Spinal cord (tissue), 10 donors: Measurements from ENCODE around the gene NUP93. TPM values are rescaled to one million over a fixed set of nuclear protein-coding genes. Genes with fewer than 3 reads are reported as not detected.
"Not testable (repeated sequence)": the region's sequence is repeated elsewhere in the genome, so short reads cannot be mapped to it uniquely, and the experiment has no call there.

Experiments
- DNase-seq, 6 donors: peaks; one replicate each; pipeline versions ENCODE4 v3.0.0 to v3.0.0-alpha.2; 2013 to 2015; ENCODE audit warnings: low spot score in 6 of 6, low read depth in 4 of 6
- H3K27ac ChIP-seq: one replicate; pipeline ENCODE4 v1.5.1; 2013; ENCODE audit warnings: low read depth, low read length, control low read depth
- H3K27me3 ChIP-seq: one replicate; pipeline ENCODE4 v1.6.1; 2013; ENCODE audit warnings: low read length; ENCODE audit not compliant: control insufficient read depth, insufficient read depth
- H3K36me3 ChIP-seq: one replicate; pipeline ENCODE4 v1.6.1; 2013; ENCODE audit warnings: low read length; ENCODE audit not compliant: control insufficient read depth, insufficient read depth
- H3K4me1 ChIP-seq: one replicate; pipeline ENCODE4 v1.6.1; 2013; ENCODE audit warnings: low read length; ENCODE audit not compliant: control insufficient read depth, insufficient read depth
- H3K4me3 ChIP-seq: one replicate; pipeline ENCODE4 v1.5.1; 2013; ENCODE audit warnings: low read depth, low read length, control low read depth
- H3K9me3 ChIP-seq: one replicate; pipeline ENCODE4 v1.6.1; 2013; ENCODE audit warnings: low read length; ENCODE audit not compliant: control insufficient read depth, insufficient read depth
- WGBS: methylation state at CpG from one replicate; pipeline ENCODE4 v1.1.5; 2013; ENCODE audit warnings: missing lambda C conversion rate; ENCODE audit not compliant: insufficient coverage; 5-methylcytosine and 5-hydroxymethylcytosine counted together
- polyA plus RNA-seq, 2 donors: library from polyadenylated mRNA; unstranded; fragments of 120-200 nt; gene quantifications; one replicate each; pipeline ENCODE4 v1.2.1, GENCODE V29; 2013; ENCODE audit not compliant: insufficient read length in 2 of 2
- total RNA-seq, 2 donors: library from RNA; depleted of rRNA in 1 of 2; stranded (reverse); fragments of 120-200 nt in 1 of 2; fragments of >200 nt in 1 of 2; gene quantifications; one replicate each; pipeline versions ENCODE4 v1.2.3 to v1.2.4, GENCODE V29; 2013 to 2014
- donor health status: healthy.

The NUP93 gene
- total and polyA plus RNA-seq, 4 donors: 103 to 128 (median 121) TPM

- DNase-seq: no peak
- Histone ChIP-seq H3K4me1 (peaks cover 3% of the 10 kb centered on the region), H3K9me3 (no peaks in the 10 kb centered on the region), H3K27ac (no peak overlapping the region), H3K27me3 (no peaks in the 10 kb centered on the region), H3K4me3 (no peak overlapping the region), H3K36me3 (no peaks in the 10 kb centered on the region)
- WGBS: 66% methylated on average over 8 of the region's 13 CpGs
Measured at GRCh38 chr16:56708525-56709442, 21.1 kb upstream of the NUP93 start.

- 74% methylated on average over 3 of the region's 4 CpGs for WGBS
- H3K9me3 ChIP-seq: no peaks in the 10 kb centered on the region
- no peak for DNase-seq
Measured at GRCh38 chr16:56709443-56710040, 20.4 kb upstream of the NUP93 start.

GRCh38 chr16:56710181-56710737, 19.7 kb upstream of the NUP93 start:
- no peak overlapping the region for H3K4me3 ChIP-seq
- H3K27ac ChIP-seq: no peak overlapping the region
- H3K27me3 ChIP-seq: no peaks in the 10 kb centered on the region
- H3K4me1 ChIP-seq: peaks cover 3% of the 10 kb centered on the region
- no peaks in the 10 kb centered on the region for H3K9me3 ChIP-seq
- DNase-seq: no peak
- 47% methylated on average over 2 of the region's 3 CpGs for WGBS
- H3K36me3 ChIP-seq: no peaks in the 10 kb centered on the region

More at GRCh38 chr16:56709443-56710040, 20.4 kb upstream of the NUP93 start:
- H3K36me3 ChIP-seq: no peaks in the 10 kb centered on the region
- peaks cover 3% of the 10 kb centered on the region for H3K4me1 ChIP-seq
- no peak overlapping the region for H3K4me3 ChIP-seq
- H3K27ac ChIP-seq: no peak overlapping the region
- H3K27me3 ChIP-seq: no peaks in the 10 kb centered on the region

- Histone ChIP-seq H3K9me3 (no peaks in the 10 kb centered on the region), H3K4me1 (peaks cover 3% of the 10 kb centered on the region), H3K27ac (no peak overlapping the region), H3K4me3 (no peak overlapping the region), H3K27me3 (no peaks in the 10 kb centered on the region), H3K36me3 (no peaks in the 10 kb centered on the region)
- WGBS: no CpG with 5 or more reads among the region's 2 CpGs
- DNase-seq: no peak
Measured at GRCh38 chr16:56711862-56712261, 18.1 kb upstream of the NUP93 start.

GRCh38 chr16:56713794-56714193, 16.1 kb upstream of the NUP93 start:
- H3K27ac ChIP-seq: no peak overlapping the region
- WGBS: no CpG with 5 or more reads among the region's 2 CpGs
- peaks cover 2% of the 10 kb centered on the region for H3K4me1 ChIP-seq
- no peaks in the 10 kb centered on the region for H3K9me3 ChIP-seq
- H3K27me3 ChIP-seq: no peaks in the 10 kb centered on the region
- no peak overlapping the region for H3K4me3 ChIP-seq
- no peak for DNase-seq
- H3K36me3 ChIP-seq: no peaks in the 10 kb centered on the region

GRCh38 chr16:56715126-56715525, 14.8 kb upstream of the NUP93 start:
- Histone ChIP-seq H3K27ac (no peak overlapping the region), H3K27me3 (no peaks in the 10 kb centered on the region), H3K4me3 (no peak overlapping the region), H3K4me1 (no peaks in the 10 kb centered on the region), H3K36me3 (no peaks in the 10 kb centered on the region), H3K9me3 (no peaks in the 10 kb centered on the region)
- DNase-seq: no peak
- 93% methylated on average over 2 of the region's 4 CpGs for WGBS

GRCh38 chr16:56716761-56717160, 13.2 kb upstream of the NUP93 start:
- H3K4me1 ChIP-seq: no peaks in the 10 kb centered on the region
- no peak overlapping the region for H3K27ac ChIP-seq
- DNase-seq: peak in 2 of 6 donors; percentile 7 to 28
- no CpG with 5 or more reads among the region's 3 CpGs for WGBS
- H3K9me3 ChIP-seq: no peaks in the 10 kb centered on the region
- no peaks in the 10 kb centered on the region for H3K36me3 ChIP-seq
- H3K4me3 ChIP-seq: no peak overlapping the region
- no peaks in the 10 kb centered on the region for H3K27me3 ChIP-seq

GRCh38 chr16:56717532-56717931, 12.4 kb upstream of the NUP93 start:
- DNase-seq, H3K4me1 ChIP-seq, H3K4me3 ChIP-seq, H3K9me3 ChIP-seq, H3K36me3 ChIP-seq, H3K27me3 ChIP-seq, H3K27ac ChIP-seq: not testable (repeated sequence)
- 89% methylated on average over 1 of the region's 2 CpGs for WGBS

- H3K36me3 ChIP-seq: no peaks in the 10 kb centered on the region
- no peak overlapping the region for H3K27ac ChIP-seq
- no peaks in the 10 kb centered on the region for H3K4me1 ChIP-seq
- WGBS: 100% methylated on average over 1 of the region's 5 CpGs
- no peak overlapping the region for H3K4me3 ChIP-seq
- no peak for DNase-seq
- no peaks in the 10 kb centered on the region for H3K9me3 ChIP-seq
- no peaks in the 10 kb centered on the region for H3K27me3 ChIP-seq
Measured at GRCh38 chr16:56722200-56722842, 7.6 kb upstream of the NUP93 start.
